Activated T-cell treated with anti-CD3 and anti-CD28 coated beads, Interleukin-2, amount 50 U/mL, for 72 hours (primary cell): ENCODE measurements around the gene GPR3. TPM values are rescaled to one million over a fixed set of nuclear protein-coding genes. Genes with fewer than 3 reads are reported as not detected.

Source experiments
- ATAC-seq, 2 donors: fragments of 150-1000 bp; cut with Tn5 transposase; replicated peaks in 1 of 2; 2 replicates each; pipeline ENCODE4 v1.10.0; 2021; ENCODE audit warnings: moderate library complexity in 2 of 2, mild to moderate bottlenecking in 1 of 2
- DNase-seq, 2 donors: peaks; one replicate each; pipeline ENCODE4 v3.0.0; 2021 to 2022; ENCODE audit warnings: mixed read lengths in 1 of 2
- H3K27ac Mint-ChIP-seq: one replicate; pipeline ENCODE4 v1.8.0; 2022; ENCODE audit warnings: mild to moderate bottlenecking, moderate library complexity, mixed read lengths
- H3K27me3 Mint-ChIP-seq: one replicate; pipeline ENCODE4 v1.8.0; 2022; ENCODE audit warnings: low read depth, mixed read lengths
- H3K36me3 Mint-ChIP-seq, 2 donors: one replicate each; pipeline ENCODE4 v1.8.0; 2022; ENCODE audit warnings: mixed read lengths in 2 of 2, mild to moderate bottlenecking in 1 of 2; ENCODE audit not compliant: insufficient read depth in 2 of 2
- H3K4me1 Mint-ChIP-seq: one replicate; pipeline ENCODE4 v1.8.0; 2022; ENCODE audit warnings: low read depth, mixed read lengths
- H3K4me3 Mint-ChIP-seq, 2 donors: one replicate each; pipeline ENCODE4 v1.8.0; 2022; ENCODE audit warnings: mild to moderate bottlenecking in 2 of 2, mixed read lengths in 2 of 2, moderate library complexity in 2 of 2
- H3K9me3 Mint-ChIP-seq, 2 donors: one replicate each; pipeline ENCODE4 v1.8.0; 2022; ENCODE audit warnings: mixed read lengths in 2 of 2
- total RNA-seq, 2 donors: library from RNA; stranded (reverse); gene quantifications; one replicate each; pipeline ENCODE4 v1.2.3, GENCODE V29; 2022

The GPR3 gene
- total RNA-seq, 2 donors from 2014 or later: 0.81 to 0.91 TPM

DNA sequence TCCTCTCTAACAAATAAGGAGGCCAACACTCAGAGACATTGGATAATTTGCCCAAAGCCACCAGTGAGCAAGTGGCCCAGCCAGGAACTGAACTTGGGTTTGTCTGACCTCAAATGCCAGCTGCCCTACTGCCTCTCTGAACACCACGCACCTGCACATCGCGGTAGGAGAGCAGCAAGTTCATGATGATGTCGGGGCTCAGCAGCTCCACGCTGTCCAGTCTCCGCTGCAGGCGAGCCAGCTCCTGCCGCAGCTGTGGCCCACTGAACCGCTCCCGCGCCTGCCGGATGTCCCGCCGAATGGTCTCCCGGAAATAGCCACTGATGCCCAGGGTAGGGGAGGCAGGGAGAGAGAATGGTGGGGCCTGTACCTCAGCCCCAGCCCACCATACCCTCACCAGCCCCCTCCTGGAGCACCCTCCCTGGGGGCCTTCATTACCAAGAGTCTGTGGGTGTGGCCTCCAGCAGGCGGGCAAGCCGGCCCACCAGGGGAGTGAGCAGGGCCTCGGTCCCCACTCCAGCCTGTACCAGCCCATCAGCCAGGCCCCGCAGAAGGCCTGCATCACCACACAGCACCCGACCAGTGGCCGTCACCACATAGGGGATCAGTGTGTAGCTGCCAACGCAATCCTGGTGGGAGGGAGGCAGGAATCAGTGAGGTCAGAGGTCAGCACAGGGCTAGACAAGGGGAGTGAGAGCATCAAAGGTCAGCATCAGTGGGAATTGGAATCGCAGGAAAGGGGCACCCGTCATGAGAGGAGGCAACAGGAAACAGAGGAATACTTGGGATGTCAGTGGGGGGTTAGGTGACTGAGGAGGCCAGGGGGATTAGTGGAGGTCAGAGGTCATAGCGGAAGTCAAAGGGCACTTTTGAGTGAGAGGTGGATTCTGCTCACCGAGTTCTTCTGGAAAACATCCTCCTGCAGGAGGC, 28.4 kb upstream of the GPR3 start:
- Mint-ChIP-seq H3K9me3 (no peaks in the 10 kb centered on the region), H3K27me3 (peaks cover 6% of the 10 kb centered on the region)

DNA sequence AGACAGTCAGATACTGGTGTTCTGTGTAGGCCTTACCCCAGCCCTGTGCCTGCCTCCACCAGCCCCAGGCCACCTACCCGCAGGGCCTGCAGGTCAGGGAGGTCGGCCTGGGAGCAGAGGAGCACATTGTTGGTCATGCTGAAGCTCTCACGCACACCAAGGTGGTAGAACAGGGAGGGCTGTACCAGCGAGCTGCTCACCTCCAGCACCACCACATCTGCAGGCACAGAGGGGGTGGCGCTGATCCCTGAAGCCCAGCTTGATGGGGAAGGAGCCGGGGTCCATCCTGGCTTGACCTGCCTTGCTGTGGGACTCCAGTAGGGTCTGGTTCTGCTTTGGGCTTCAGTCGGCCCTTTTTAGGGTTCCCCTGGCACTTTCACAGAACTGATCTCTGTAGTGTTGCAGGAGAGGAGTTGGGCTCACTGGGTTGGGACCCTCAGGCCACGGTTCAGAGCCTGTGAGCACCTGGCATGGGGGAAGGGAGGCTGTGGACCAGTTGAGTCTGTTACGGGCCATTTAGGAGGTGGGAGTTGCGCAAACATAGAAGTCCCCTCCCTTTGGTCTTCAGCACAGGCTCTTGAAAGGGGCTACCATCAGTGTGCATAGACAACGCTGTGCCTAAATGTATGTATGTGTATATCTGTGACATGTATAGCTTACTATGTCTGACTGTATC, 27.6 kb upstream of the GPR3 start:
- Mint-ChIP-seq H3K27ac (no peak overlapping the region), H3K9me3 (no peaks in the 10 kb centered on the region), H3K4me3 (peak overlapping the region; percentile 95 to 96), H3K36me3 (no peaks in the 10 kb centered on the region), H3K27me3 (peaks cover 3% of the 10 kb centered on the region), H3K4me1 (peaks cover 35% of the 10 kb centered on the region)
- ATAC-seq (peak in 1 of 2 donors; percentile 37), DNase-seq (no peak)

More for the DNA sequence above, 28.4 kb upstream of the GPR3 start:
- Mint-ChIP-seq H3K27ac (no peak overlapping the region), H3K4me3 (peak overlapping the region in 1 of 2 donors; percentile 4), H3K36me3 (no peaks in the 10 kb centered on the region), H3K4me1 (peaks cover 35% of the 10 kb centered on the region)
- ATAC-seq: no peak
- no peak for DNase-seq

DNA sequence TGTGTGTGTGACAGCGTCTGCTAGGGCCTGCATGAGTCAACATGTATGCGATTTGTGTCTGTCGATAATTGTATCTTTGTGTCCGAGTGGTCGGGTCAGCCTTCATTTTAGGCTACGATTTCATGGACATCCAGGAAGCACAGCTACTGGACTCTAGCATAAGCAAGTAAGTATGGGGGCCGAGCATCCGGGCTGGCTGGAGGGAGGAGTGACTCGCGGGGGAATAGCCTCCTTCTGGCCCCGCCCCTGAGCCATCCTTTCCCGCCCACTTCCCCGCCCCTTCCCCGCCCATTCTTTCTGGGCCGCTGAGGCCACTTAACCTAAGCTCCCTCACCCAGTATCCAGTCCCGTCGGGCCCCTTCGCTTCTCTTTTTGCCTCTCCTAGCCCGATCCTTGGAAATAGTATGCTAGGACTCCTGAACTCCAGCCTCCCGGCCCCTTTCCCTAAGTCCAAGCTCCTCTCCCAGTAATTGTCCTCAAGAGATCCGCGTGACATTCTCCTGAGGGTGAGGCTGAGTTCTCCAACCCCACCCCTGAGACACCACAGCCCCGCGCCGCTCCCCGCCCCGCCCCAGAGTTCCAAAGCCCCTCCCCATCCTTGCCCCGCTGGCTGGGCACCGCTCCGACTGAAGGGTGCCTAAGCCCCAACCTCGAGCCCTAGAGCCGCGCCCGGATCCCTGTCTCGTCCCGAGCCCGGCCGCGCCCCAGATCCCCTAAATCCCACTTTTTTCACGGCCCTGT, 26.9 kb upstream of the GPR3 start:
- Mint-ChIP-seq H3K4me1 (peaks cover 34% of the 10 kb centered on the region), H3K36me3 (no peaks in the 10 kb centered on the region), H3K4me3 (peak overlapping the region; percentile 95 to 96), H3K27ac (peak overlapping the region; percentile 68), H3K9me3 (no peaks in the 10 kb centered on the region), H3K27me3 (no peaks in the 10 kb centered on the region)
- peak; percentile 74 to 75 for ATAC-seq
- DNase-seq: peak; percentile 75 to 78

DNA sequence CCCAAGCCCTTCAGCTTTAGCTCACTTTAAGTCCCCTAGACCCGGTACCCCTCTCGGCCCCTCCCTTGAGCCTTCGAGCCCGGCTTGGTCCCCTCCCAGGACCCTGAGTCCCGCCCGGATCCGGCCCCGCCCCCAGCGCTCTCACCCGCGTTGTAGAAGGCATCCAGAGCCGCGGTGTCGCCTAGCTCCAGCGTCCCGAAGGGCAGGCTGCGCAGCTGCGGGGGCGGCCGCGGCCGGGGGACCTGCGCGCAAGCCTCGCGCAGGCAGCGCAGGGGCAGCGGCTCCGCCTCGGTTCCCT, 26.4 kb upstream of the GPR3 start:
- H3K4me1 Mint-ChIP-seq: peaks cover 34% of the 10 kb centered on the region
- ATAC-seq: peak; percentile 79 to 83
- H3K9me3 Mint-ChIP-seq: no peaks in the 10 kb centered on the region
- peak; percentile 89 to 92 for DNase-seq
- H3K36me3 Mint-ChIP-seq: no peaks in the 10 kb centered on the region
- peak overlapping the region; percentile 68 for H3K27ac Mint-ChIP-seq
- H3K27me3 Mint-ChIP-seq: no peaks in the 10 kb centered on the region
- H3K4me3 Mint-ChIP-seq: peak overlapping the region; percentile 95 to 96

DNA sequence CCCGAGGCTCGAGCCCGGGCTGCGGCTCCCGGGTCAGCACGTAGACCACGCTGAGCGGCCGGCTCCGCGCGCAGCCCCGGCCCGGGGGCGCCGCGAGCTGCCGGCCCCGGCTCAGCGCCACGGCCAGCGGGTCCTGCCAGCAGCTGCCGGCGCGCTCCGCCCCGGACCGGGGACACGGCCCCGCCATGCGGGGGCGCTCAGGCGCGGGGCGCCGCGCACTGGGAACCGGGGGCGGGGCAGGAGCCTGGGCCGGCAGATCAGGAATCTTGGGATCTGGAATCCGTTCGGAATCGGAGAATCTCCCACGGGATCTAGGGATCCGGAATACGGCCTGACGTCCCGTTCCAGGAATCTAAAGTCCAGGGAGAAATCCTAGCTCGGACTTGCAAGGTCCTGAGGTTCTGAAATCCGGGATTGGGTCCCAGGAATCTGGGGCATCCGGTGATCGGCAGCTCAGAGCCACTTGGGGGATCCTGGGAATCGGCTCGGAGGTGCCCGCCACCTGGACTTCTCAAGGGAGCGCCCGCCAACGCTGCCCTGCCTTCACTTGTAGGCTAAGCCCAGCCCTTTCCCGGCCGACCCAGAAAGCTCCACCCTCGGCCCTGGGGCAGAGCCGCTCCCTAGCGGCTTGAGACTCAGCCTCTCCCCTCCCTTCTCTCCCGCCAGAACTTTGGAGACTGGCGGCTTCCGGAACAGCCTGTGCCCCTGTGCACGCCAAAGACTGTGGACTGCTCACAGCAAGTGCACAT, 25.8 kb upstream of the GPR3 start, which contains the start of gene MAP3K6:
Gene MAP3K6 (minus strand): TSS at position 551 of the 749 bp plus-strand sequence. CDS start 364 bp downstream, at position 187.
- H3K9me3 Mint-ChIP-seq: no peaks in the 10 kb centered on the region
- ATAC-seq: peak; percentile 56 to 59
- no peaks in the 10 kb centered on the region for H3K27me3 Mint-ChIP-seq
- H3K4me3 Mint-ChIP-seq: peak within 1 kb of the TSS; percentile 95 to 96
- no peaks in the 10 kb centered on the region for H3K36me3 Mint-ChIP-seq
- peak; percentile 64 to 73 for DNase-seq
- peaks cover 34% of the 10 kb centered on the region for H3K4me1 Mint-ChIP-seq
- H3K27ac Mint-ChIP-seq: peak within 1 kb of the TSS; percentile 68

DNA sequence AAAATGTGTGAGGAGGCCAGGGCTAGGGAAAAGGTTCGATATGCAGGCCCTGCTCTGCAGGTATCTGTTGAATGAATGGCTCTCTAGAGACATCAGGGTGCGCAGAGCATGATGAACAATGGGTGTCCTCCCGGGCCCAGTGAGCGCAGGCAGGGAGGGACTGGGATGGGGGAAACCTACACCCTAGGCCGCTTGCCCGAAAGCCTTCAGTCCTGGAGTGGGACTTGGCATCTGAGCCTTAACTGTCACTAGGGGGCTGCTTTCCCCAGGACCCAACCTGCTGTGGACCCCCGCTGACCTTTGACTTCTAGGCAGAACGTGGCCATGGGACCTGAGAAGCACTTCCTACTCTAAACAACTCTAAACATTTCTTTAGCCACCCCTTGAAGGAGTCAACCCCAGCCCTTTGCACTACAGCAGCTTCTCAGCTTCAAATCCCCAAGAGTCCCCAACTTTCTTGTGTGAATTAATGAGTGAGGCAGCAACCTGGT, 25.2 kb upstream of the GPR3 start:
- Mint-ChIP-seq H3K4me3 (peak overlapping the region; percentile 77 to 78), H3K36me3 (no peaks in the 10 kb centered on the region), H3K9me3 (no peaks in the 10 kb centered on the region), H3K27me3 (no peaks in the 10 kb centered on the region), H3K4me1 (peaks cover 34% of the 10 kb centered on the region), H3K27ac (no peak overlapping the region)
- ATAC-seq (no peak), DNase-seq (no peak)

DNA sequence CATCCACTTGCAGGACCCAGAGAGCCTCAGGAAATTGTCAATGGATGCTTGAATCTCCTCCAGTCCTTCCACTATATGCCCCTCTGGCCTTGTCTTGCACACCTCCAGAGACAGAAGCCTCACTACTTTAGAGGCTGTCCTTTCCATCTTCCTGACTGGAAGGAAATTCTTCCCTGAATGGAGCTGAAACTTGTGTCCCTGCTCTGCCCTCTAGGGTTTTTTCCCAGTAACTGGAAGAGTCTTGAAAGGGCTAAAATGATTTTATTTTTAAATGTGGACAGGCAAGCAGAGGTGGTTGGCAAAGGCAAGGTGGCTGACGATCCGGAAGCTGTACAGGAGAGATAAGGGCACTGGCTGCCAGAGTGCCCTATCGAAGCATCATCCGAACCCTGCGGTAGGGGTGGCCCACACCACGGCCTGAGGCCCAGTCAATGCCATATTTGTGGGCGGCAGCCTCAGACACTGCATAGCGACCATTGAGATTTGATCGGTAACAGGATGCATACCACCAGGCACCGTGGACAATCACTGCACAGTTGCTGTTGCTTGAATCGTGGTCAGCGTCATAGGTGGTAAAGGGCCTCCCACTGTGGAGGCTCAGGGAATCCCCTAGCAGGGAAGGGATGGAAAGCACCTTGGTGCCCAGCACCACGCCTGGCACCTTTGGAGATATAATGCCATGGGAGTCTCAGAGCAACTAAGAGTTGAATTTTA, 23.4 kb upstream of the GPR3 start:
- no peak overlapping the region for H3K4me3 Mint-ChIP-seq
- ATAC-seq (no peak), DNase-seq (no peak)
- H3K27ac Mint-ChIP-seq: no peak overlapping the region
- H3K27me3 Mint-ChIP-seq: no peaks in the 10 kb centered on the region
- H3K36me3 Mint-ChIP-seq: no peaks in the 10 kb centered on the region
- peaks cover 34% of the 10 kb centered on the region for H3K4me1 Mint-ChIP-seq
- H3K9me3 Mint-ChIP-seq: no peaks in the 10 kb centered on the region

DNA sequence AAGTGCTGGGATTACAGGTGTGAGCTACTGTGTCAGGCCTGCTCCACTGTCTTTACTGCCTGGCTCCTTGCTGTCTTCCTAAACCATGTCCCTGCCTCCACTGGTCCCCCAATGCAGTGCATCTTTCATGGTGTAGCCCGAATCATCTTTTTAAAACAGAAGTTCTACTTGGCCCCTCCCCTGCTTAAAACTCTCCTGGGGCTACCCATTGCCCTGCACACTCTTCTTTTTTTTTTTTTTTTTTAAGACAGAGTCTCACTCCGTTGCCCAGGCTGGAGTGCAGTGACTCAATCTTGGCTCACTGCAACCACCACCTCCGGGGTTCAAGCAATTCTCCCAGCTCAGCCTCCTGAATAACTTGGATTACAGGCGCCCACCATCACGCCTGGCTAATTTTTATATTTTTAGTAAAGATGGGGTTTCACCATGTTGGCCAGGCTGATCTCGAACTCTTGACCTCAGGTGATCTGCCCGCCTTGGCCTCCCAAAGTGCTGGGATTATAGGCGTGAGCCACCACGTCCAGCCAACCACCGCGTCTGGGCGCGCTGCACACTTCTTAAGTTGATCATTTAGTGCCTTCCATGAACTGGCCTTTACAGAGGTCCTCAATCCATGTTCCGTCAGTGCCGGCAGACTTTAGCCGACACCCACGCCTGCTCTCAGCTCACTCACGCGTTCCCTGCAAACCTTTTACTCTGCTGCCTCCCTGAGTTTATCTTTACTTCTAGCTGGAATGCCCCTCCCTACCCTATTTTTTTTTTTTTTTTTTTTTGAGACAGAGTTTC, 20.2 kb upstream of the GPR3 start:
- no peaks in the 10 kb centered on the region for H3K9me3 Mint-ChIP-seq
- H3K4me3 Mint-ChIP-seq: no peak overlapping the region
- peaks cover 16% of the 10 kb centered on the region for H3K4me1 Mint-ChIP-seq
- H3K36me3 Mint-ChIP-seq: no peaks in the 10 kb centered on the region
- H3K27me3 Mint-ChIP-seq: no peaks in the 10 kb centered on the region
- ATAC-seq (no peak), DNase-seq (no peak)
- no peak overlapping the region for H3K27ac Mint-ChIP-seq

DNA sequence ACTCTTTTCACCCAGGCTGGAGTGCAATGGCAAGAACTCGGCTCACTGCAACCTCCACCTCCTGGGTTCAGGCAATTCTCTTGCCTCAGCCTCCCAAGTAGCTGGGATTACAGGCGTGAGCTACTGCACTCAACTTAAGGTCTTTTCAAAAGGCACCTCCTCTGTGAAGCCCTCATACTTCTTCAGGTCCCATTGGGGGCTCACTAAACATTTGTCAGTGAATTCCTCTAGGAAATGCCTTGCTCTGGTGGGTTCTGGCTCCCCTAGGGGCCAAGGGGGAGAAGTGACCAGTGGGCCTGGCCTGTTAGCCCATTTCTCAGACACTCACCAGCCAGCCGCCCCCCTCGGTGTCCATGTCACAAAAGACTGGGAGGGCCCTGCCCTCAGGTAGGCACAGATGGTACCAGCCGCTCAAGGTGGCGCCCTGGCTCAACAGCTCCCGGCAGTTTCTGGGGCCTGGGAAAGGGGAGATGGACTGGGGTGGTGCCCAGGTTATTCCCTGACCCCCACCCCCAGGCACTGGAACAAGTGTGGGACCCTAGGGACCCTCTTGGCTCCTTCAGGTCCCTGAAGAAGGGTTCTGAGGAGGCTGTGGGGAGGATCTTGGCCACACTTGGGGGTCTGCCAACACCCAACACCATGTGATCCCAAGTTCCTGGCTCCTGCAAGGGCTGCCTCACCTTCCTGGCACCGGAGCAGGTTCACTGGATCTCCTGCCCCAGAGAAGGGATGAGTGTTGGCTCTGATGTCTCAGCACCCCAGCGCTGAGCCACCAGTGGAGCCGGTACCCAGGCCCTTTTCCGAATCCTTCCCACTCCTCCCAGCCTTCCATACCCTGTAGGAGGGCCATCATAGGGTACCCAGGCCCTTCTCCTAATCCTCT, 19.4 kb upstream of the GPR3 start:
- ATAC-seq (no peak), DNase-seq (no peak)
- Mint-ChIP-seq H3K9me3 (no peaks in the 10 kb centered on the region), H3K4me1 (peaks cover 14% of the 10 kb centered on the region), H3K27me3 (no peaks in the 10 kb centered on the region), H3K36me3 (no peaks in the 10 kb centered on the region), H3K4me3 (no peak overlapping the region), H3K27ac (no peak overlapping the region)

DNA sequence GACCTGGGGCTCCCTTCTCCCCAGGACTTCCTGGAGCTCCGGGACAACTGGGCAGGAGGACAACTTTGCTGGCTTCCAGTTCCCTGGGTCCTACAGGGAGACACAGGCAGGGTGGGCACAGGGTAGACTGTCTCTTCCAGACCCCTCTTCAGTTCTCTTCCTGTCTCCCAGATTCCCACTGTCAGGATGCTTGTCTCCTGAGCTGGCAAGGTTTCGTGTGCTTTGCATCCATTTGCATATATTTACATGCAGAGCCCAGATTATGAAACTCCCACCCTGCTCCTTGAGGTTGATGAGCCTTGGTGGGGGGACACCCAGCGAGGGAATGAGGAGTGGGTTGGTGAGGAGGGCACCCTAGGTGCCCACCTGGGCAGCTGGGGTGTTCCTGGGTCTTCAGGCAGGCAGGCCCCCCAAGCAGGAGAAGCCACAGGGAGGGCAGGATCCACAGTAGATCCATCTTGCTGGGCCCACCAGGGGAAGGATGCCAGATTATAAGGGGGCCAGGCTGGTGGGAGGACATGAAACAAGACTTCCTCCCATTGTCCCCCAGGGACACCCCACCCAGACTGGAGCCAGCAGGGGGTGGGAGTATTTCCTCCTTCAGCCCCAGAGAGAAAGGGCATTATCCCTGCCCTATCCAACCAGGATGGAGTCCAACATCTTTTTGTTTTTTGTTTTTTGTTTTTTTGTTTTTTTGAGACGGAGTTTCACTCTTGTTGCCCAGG, 17.9 kb upstream of the GPR3 start, which contains the start of gene FCN3:
Gene FCN3 (minus strand): TSS at position 463 of the 725 bp plus-strand sequence. CDS start 6 bp downstream, at position 457.
- no peak for ATAC-seq
- Mint-ChIP-seq H3K27me3 (no peaks in the 10 kb centered on the region), H3K4me1 (peaks cover 7% of the 10 kb centered on the region), H3K27ac (no peak within 1 kb of the TSS), H3K36me3 (no peaks in the 10 kb centered on the region), H3K4me3 (no peak within 1 kb of the TSS), H3K9me3 (no peaks in the 10 kb centered on the region)
- no peak for DNase-seq
